H9 (cell line): ENCODE data around the gene GNAS-AS1. TPM values are rescaled to one million over a fixed set of nuclear protein-coding genes. Genes with fewer than 3 reads are reported as not detected.

Source experiments
- DNase-seq: peaks from one replicate; pipeline ENCODE4 v3.0.0-alpha.2; 2017
- H2AFZ ChIP-seq: one replicate; pipeline ENCODE4 v1.6.1; 2013; ENCODE audit warnings: mild to moderate bottlenecking, low read length, control low read depth, moderate library complexity
- H2AK5ac ChIP-seq: 2 replicates; pipeline ENCODE4 v1.6.1; 2013; ENCODE audit warnings: low read length, control low read depth, mixed read lengths; ENCODE audit not compliant: insufficient read length
- H2BK120ac ChIP-seq: one replicate; pipeline ENCODE4 v1.6.1; 2013; ENCODE audit warnings: low read depth, mild to moderate bottlenecking, low read length, control low read depth, inconsistent platforms; ENCODE audit not compliant: poor library complexity, severe bottlenecking
- H2BK12ac ChIP-seq: 2 replicates; pipeline ENCODE4 v1.6.1; 2013; ENCODE audit warnings: low read length, control low read depth, mixed read lengths, low read depth; ENCODE audit not compliant: insufficient read length
- H2BK15ac ChIP-seq: 2 replicates; pipeline ENCODE4 v1.6.1; 2013; ENCODE audit warnings: low read depth, low read length, control low read depth
- H2BK20ac ChIP-seq: one replicate; pipeline ENCODE4 v1.6.1; 2013; ENCODE audit warnings: low read depth, mild to moderate bottlenecking, low read length, control low read depth, inconsistent platforms; ENCODE audit not compliant: poor library complexity, severe bottlenecking
- H2BK5ac ChIP-seq: 2 replicates; pipeline ENCODE4 v1.6.1; 2013; ENCODE audit warnings: low read length, control low read depth, mixed read lengths; ENCODE audit not compliant: insufficient read length
- H3K14ac ChIP-seq: 2 replicates; pipeline ENCODE4 v1.6.1; 2013; ENCODE audit warnings: low read length, control low read depth; ENCODE audit not compliant: insufficient read depth
- H3K18ac ChIP-seq: 2 replicates; pipeline ENCODE4 v1.6.1; 2013; ENCODE audit warnings: low read depth, mild to moderate bottlenecking, mixed read lengths, low read length, control low read depth; ENCODE audit not compliant: insufficient read length
- H3K23ac ChIP-seq: 2 replicates; pipeline ENCODE4 v1.6.1; 2013; ENCODE audit warnings: low read length, control low read depth, mixed read lengths, low read depth; ENCODE audit not compliant: insufficient read length
- H3K23me2 ChIP-seq: 2 replicates; pipeline ENCODE4 v1.6.1; 2013; ENCODE audit warnings: low read depth, mild to moderate bottlenecking, mixed read lengths, low read length, control low read depth; ENCODE audit not compliant: insufficient read length, poor library complexity, severe bottlenecking
- H3K27ac ChIP-seq: 2 replicates; pipeline ENCODE4 v1.5.1; 2013; ENCODE audit warnings: low read length, control low read depth, mixed read lengths, low read depth; ENCODE audit not compliant: insufficient read length
- H3K27me3 ChIP-seq: 2 replicates; pipeline ENCODE4 v1.6.1; 2013; ENCODE audit warnings: low read length, control low read depth, inconsistent platforms; ENCODE audit not compliant: insufficient read depth
- H3K4ac ChIP-seq: 2 replicates; pipeline ENCODE4 v1.6.1; 2013; ENCODE audit warnings: low read depth, mild to moderate bottlenecking, control low read depth, inconsistent platforms, low read length, moderate library complexity
- H3K4me1 ChIP-seq: 2 replicates; pipeline ENCODE4 v1.6.1; 2013; ENCODE audit warnings: low read length, control low read depth, inconsistent platforms; ENCODE audit not compliant: insufficient read depth
- H3K4me2 ChIP-seq: 2 replicates; pipeline ENCODE4 v1.6.1; 2013; ENCODE audit warnings: low read length, control low read depth, mixed read lengths; ENCODE audit not compliant: insufficient read length, insufficient read depth
- H3K56ac ChIP-seq: 2 replicates; pipeline ENCODE4 v1.6.1; 2013; ENCODE audit warnings: low read depth, mild to moderate bottlenecking, mixed read lengths, low read length, control low read depth; ENCODE audit not compliant: insufficient read length
- H3K79me1 ChIP-seq: 2 replicates; pipeline ENCODE4 v1.6.1; 2013; ENCODE audit warnings: low read depth, mild to moderate bottlenecking, moderate library complexity, low read length, control low read depth, inconsistent platforms; ENCODE audit not compliant: insufficient read depth, poor library complexity, severe bottlenecking
- H3K79me2 ChIP-seq: 2 replicates; pipeline ENCODE4 v1.6.1; 2013; ENCODE audit warnings: low read length, control low read depth, inconsistent platforms; ENCODE audit not compliant: insufficient read depth
- H3K9ac ChIP-seq: 2 replicates; pipeline ENCODE4 v1.6.1; 2013; ENCODE audit warnings: low read length, control low read depth, mixed read lengths; ENCODE audit not compliant: insufficient read length; ENCODE audit errors: extremely low read depth
- H3K9me3 ChIP-seq: one replicate; pipeline ENCODE4 v1.6.1; 2013; ENCODE audit warnings: low read depth, low read length, inconsistent platforms; ENCODE audit not compliant: control insufficient read depth
- H3T11ph ChIP-seq: one replicate; pipeline ENCODE4 v1.6.1; 2013; ENCODE audit warnings: mild to moderate bottlenecking, low read length, control low read depth, inconsistent platforms
- H4K20me1 ChIP-seq: one replicate; pipeline ENCODE4 v1.6.1; 2013; ENCODE audit not compliant: control insufficient read depth, insufficient read length, insufficient read depth
- H4K5ac ChIP-seq: 2 replicates; pipeline ENCODE4 v1.6.1; 2013; ENCODE audit warnings: low read depth, mild to moderate bottlenecking, mixed read lengths, low read length, control low read depth; ENCODE audit not compliant: insufficient read length
- H4K8ac ChIP-seq: replicated peaks from 2 replicates; pipeline ENCODE4 v1.6.1; 2013; ENCODE audit warnings: low read length, control low read depth, mixed read lengths, low read depth; ENCODE audit not compliant: insufficient read length
- H4K91ac ChIP-seq: 2 replicates; pipeline ENCODE4 v1.6.1; 2013; ENCODE audit warnings: low read depth, mild to moderate bottlenecking, moderate library complexity, mixed read lengths, low read length, control low read depth; ENCODE audit not compliant: insufficient read length
- H3K27ac Mint-ChIP-seq, 3 experiments: 2 replicates in 2 of 3; 3 replicates in 1 of 3; pipeline ENCODE4 v1.8.0; 2020 to 2021; ENCODE audit warnings: mixed read lengths in 3 of 3, mild to moderate bottlenecking in 1 of 3, moderate library complexity in 1 of 3
- H3K27me3 Mint-ChIP-seq: 2 replicates; pipeline ENCODE4 v1.8.0; 2021; ENCODE audit warnings: low read depth, mild to moderate bottlenecking, moderate library complexity, mixed read lengths
- H3K36me3 Mint-ChIP-seq, 3 experiments: 2 replicates in 2 of 3; 3 replicates in 1 of 3; pipeline ENCODE4 v1.8.0; 2020 to 2021; ENCODE audit warnings: low read depth in 3 of 3, mixed read lengths in 3 of 3; ENCODE audit not compliant: insufficient read depth in 1 of 3
- H3K4me1 Mint-ChIP-seq, 2 experiments: 2 replicates each; pipeline ENCODE4 v1.8.0; 2020; ENCODE audit warnings: mixed read lengths in 2 of 2
- H3K4me3 Mint-ChIP-seq, 2 experiments: 2 replicates in 1 of 2; 3 replicates in 1 of 2; pipeline ENCODE4 v1.8.0; 2020 to 2021; ENCODE audit warnings: mild to moderate bottlenecking in 2 of 2, mixed read lengths in 2 of 2, moderate library complexity in 1 of 2
- H3K9me3 Mint-ChIP-seq, 2 experiments: 2 replicates in 1 of 2; 3 replicates in 1 of 2; pipeline ENCODE4 v1.8.0; 2020; ENCODE audit warnings: mild to moderate bottlenecking in 2 of 2, mixed read lengths in 2 of 2, moderate library complexity in 1 of 2
- WGBS: extraction: QIAGEN DNeasy Blood & Tissue Kit; methylation state at CpG from one replicate; pipeline ENCODE4 v1.1.7; 2013; ENCODE audit warnings: missing lambda C conversion rate, low lambda C conversion rate, mixed read lengths; ENCODE audit not compliant: insufficient read length; ENCODE audit errors: extremely low coverage; 5-methylcytosine and 5-hydroxymethylcytosine counted together
- total RNA-seq: library from RNA; stranded (reverse); gene quantifications from 2 replicates; pipeline ENCODE4 v1.2.1, GENCODE V29; 2021
- TF ChIP-seq, protein P1 (sequence below): fragments of 200-600 bp; sonication (generic); conservative IDR thresholded peaks from 3 replicates; pipeline ENCODE4 v1.8.0; 2021; ENCODE audit warnings: antibody characterized with exemption, mild to moderate bottlenecking

GNAS-AS1 gene
- total RNA-seq, 1 experiment from 2014 or later = 11.3 TPM

DNA sequence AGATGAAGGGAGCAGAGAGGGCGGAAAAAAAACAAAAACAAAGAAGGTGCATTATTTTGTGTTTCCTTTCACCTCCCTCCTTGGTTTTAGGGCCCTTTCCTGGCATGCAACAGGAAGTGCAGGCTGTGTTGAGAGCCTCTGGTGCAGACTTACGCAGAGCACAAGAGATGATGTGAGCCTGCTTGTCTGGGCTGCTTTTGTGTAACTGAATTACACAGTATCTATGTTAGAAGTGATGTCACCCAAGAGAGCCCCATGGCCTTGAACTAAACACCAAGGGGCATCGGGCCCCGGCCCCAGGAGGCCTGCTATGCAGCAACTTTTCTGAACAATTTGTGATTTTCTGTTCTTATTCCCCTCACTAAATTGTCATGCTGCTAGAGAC lies 27.3 kb upstream of the GNAS-AS1 start:
- Histone ChIP-seq H2AK5ac (no peak overlapping the region), H3K79me1 (no peaks in the 10 kb centered on the region), H4K8ac (no peak overlapping the region), H2BK20ac (no peak overlapping the region), H2BK120ac (no peak overlapping the region), H2AFZ (no peak overlapping the region), H3K9me3 (no peaks in the 10 kb centered on the region), H3T11ph (no peak overlapping the region), H4K20me1 (no peaks in the 10 kb centered on the region), H2BK15ac (no peak overlapping the region), H3K4me1 (peaks cover 5% of the 10 kb centered on the region; the same call in 1 of the 2 replicates), H2BK5ac (no peak overlapping the region), H4K91ac (no peak overlapping the region), H2BK12ac (no peak overlapping the region), H4K5ac (no peak overlapping the region), H3K23me2 (no peaks in the 10 kb centered on the region), H3K4ac (no peak overlapping the region), H3K27me3 (no peaks in the 10 kb centered on the region), H3K23ac (no peak overlapping the region), H3K56ac (no peak overlapping the region), H3K18ac (no peak overlapping the region), H3K27ac (no peak overlapping the region), H3K9ac (no peak overlapping the region), H3K14ac (no peak overlapping the region), H3K4me2 (no peak overlapping the region), H3K79me2 (no peaks in the 10 kb centered on the region)
- H3K27ac Mint-ChIP-seq = peak overlapping the region in 2 of 3 experiments; percentile 72 to 91; a peak in 5 of 7 replicates
- no peaks in the 10 kb centered on the region; a peak in 1 of 5 replicates for H3K9me3 Mint-ChIP-seq
- TF ChIP-seq, protein P1, sequence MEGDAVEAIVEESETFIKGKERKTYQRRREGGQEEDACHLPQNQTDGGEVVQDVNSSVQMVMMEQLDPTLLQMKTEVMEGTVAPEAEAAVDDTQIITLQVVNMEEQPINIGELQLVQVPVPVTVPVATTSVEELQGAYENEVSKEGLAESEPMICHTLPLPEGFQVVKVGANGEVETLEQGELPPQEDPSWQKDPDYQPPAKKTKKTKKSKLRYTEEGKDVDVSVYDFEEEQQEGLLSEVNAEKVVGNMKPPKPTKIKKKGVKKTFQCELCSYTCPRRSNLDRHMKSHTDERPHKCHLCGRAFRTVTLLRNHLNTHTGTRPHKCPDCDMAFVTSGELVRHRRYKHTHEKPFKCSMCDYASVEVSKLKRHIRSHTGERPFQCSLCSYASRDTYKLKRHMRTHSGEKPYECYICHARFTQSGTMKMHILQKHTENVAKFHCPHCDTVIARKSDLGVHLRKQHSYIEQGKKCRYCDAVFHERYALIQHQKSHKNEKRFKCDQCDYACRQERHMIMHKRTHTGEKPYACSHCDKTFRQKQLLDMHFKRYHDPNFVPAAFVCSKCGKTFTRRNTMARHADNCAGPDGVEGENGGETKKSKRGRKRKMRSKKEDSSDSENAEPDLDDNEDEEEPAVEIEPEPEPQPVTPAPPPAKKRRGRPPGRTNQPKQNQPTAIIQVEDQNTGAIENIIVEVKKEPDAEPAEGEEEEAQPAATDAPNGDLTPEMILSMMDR = no peak
- peaks cover 0 to 4% (median 0%) of the 10 kb centered on the region in 3 experiments; a peak in 3 of 7 replicates for H3K36me3 Mint-ChIP-seq
- H3K4me1 Mint-ChIP-seq = peaks cover 64 to 77% of the 10 kb centered on the region in 2 experiments
- WGBS = no CpG with 5 or more reads among the region's 4 CpGs
- no peaks in the 10 kb centered on the region; the same call in none of the 2 replicates for H3K27me3 Mint-ChIP-seq
- no peak for DNase-seq
- H3K4me3 Mint-ChIP-seq = peak overlapping the region in 1 of 2 experiments; percentile 45; a peak in 3 of 5 replicates
